ENCODE data around the gene HTR1D. TPM values are rescaled to one million over a fixed set of nuclear protein-coding genes. Genes with fewer than 3 reads are reported as not detected.

Gene HTR1D
- polyA plus RNA-seq, 3 donors = 0.02 TPM; not detected in 2

- peak overlapping the region; percentile 19 for H3K27ac ChIP-seq (ENCODE audit: low read depth, low read length)
- WGBS, 3 donors = 0 to 1% (median 1%) methylated on average over 30 to 47 of the region's 49 CpGs
Observed at GRCh38 chr1:23168079-23168444, 49.2 kb downstream of the HTR1D start.

DNA sequence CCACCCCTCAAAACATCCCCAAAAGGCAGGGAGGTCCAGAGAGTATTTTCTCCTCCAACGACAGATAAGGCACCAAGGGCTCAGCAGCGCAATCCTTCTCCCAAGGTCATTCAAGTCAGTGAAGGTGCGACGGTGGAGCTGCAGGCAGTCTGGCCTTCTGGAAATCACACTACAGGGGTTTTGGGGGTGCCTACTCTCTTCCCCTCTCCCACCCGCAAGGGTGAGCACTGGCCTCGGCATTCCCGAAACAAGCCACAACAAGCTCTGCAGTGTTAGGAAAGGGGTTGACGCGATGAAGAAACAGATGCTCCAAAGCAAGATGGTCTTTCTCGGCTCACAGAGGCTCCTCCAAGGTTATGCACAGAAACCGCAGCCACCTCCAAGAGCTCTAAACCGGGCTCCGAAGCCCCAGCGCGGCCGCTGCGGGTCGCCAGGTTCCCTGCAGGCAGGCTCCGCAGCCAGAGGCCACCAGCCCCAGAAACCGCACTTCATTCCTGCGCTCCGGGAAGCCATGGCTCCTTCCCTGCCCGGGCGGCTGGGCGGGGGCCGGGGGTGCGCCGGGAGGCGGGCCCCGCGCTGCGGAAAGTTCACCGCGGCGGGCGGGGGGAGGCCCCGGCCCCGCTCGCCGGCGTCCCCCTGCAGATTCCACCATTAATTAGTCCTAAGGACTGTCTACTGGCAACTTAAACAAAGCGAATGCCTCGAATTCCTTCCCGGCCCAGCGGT, 49.8 kb downstream of the HTR1D start:
- 0 to 1% (median 1%) methylated on average over 45 of the region's 45 CpGs for WGBS, 3 donors
- peak overlapping the region; percentile 19 for H3K27ac ChIP-seq (ENCODE audit: low read depth, low read length)

- H3K27ac ChIP-seq (ENCODE audit: low read depth, low read length) = no peak overlapping the region
Observed at GRCh38 chr1:23166854-23167253, 50.4 kb downstream of the HTR1D start.

DNA sequence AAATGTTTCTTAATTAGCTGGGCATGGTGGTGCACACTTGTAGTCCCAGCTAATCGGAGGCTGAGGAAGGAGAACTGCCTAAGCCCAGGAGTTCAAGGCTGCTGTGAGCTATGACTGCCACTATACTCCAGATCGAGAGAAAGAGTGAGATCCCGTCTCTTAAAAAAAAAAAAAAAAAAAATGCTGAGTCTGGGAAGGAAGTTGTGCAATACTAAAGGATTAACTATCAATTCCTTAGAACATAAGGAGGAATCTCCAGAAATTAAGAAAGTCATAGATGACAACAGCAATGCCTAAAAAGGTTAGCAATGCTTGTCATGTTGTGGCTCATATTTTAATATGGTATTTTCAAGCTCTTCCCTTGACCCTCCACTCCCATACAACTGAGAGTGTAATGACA, 53.9 kb downstream of the HTR1D start:
- 47 to 72% (median 57%) methylated on average over 3 of the region's 3 CpGs for WGBS, 3 donors
- H3K27ac ChIP-seq (ENCODE audit: low read depth, low read length) = no peak overlapping the region

- H3K27ac ChIP-seq (ENCODE audit: low read depth, low read length) = no peak overlapping the region
- WGBS, 3 donors = 83 to 87% (median 83%) methylated on average over 5 of the region's 5 CpGs
Observed at GRCh38 chr1:23159963-23160877, 57.1 kb downstream of the HTR1D start.

- WGBS, 3 donors = 95 to 97% (median 96%) methylated on average over 4 of the region's 4 CpGs
- no peak overlapping the region for H3K27ac ChIP-seq (ENCODE audit: low read depth, low read length)
Observed at GRCh38 chr1:23156940-23157339, 60.4 kb downstream of the HTR1D start.

DNA sequence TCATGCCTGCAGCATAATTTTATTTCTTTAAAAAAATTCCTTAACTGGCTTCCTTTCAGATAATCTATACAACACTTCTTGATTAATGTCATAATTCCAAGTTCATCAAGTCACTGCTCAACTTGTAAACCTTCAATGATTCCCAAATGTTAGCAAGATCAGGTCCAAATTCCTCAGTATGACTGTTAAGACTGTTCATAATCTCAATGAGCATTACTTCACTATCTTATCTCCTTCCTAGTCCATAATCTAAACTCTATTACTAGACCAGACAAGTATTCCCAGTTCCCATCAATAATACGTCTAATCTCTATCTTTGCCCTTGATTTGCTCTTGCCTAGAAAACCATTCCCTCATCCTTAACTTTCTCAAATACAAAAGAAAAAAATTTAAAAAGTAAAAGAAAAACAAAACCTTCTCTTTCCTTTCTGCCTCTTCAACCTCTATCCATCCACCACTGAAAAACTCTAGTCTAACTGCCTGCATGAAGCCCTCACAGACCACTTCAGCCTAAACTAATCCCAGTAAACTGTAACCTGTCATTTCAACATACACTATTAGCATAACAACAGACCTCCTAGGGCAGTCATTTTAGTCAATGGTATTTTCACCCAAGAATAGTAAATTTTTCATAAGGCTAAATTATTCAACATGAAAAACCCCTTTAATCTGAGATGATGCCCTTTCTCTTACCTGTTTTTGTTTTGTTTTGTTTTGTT, 64.2 kb downstream of the HTR1D start:
- WGBS, 3 donors = 34 to 76% (median 74%) methylated on average over 1 of the region's 1 CpG
- no peak overlapping the region for H3K27ac ChIP-seq (ENCODE audit: low read depth, low read length)

DNA sequence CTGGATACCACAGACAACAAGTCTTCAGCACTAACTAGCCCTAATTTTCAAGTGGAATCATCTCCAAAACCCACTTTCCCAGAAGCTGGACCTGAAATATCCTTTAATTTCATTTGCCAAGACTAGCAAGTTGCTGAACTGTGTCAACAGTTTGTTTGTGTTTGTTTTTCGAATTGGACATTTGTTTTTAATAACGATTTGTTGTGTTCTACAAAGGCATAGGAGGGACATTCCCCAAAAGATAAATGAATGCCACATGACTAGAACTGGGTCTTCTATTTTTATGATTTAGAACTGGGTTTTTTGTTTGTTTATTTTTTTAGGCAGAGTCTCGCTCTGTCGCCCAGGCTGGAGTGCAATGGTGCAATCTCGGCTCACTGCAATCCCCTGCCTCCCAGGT, 66.6 kb downstream of the HTR1D start:
- WGBS, 3 donors = 81 to 88% (median 85%) methylated on average over 5 of the region's 5 CpGs
- H3K27ac ChIP-seq (ENCODE audit: low read depth, low read length) = no peak overlapping the region

DNA sequence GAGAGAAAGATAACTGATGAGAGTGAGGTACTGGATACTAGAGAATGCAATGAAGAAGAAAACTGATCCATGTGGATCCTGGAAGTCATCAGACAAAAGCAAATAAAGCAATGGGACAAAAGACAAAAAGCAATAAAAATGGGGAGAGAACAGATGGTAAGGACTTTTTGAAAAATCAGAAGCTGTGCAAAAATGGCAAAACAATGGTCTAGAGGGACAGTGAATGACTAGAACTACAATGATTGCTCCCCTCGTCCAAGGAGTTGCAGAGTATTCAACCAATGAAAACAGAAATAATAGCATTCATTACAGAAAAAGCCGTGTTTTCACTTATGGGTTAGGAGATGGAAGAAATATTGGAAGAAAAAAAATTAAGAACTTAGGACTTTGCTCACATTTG, 67.2 kb downstream of the HTR1D start:
- H3K27ac ChIP-seq (ENCODE audit: low read depth, low read length) = no peak overlapping the region
- WGBS, 3 donors = 65 to 90% (median 82%) methylated on average over 2 of the region's 2 CpGs

DNA sequence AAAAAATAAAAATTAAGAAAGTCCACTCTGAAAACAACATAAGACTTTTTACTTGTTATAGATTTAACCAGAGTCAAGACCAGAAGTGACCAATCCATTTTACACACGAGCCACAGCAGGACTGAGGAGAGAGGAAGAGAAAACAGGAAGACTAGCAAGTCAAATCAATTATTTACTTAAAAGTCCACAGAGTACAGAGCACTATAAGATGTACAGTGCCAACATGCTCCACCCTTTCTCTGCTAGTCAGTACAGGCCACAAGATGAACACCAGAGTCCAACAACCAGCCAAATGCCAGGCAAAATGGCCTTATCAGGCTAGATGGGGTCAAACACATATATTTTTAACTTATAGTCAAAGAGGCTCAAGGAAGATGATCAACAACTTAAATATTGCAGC, 68.2 kb downstream of the HTR1D start:
- whole genome bisulfite sequencing, 3 donors = 15 to 40% (median 33%) methylated on average over 1 of the region's 1 CpG
- H3K27ac ChIP-seq (ENCODE audit: low read depth, low read length) = no peak overlapping the region

- 69 to 79% (median 70%) methylated on average over 4 of the region's 4 CpGs for WGBS, 3 donors
- no peak overlapping the region for H3K27ac ChIP-seq (ENCODE audit: low read depth, low read length)
Observed at GRCh38 chr1:23148084-23148483, 69.2 kb downstream of the HTR1D start.

Other genes with a start within 250 kb of the HTR1D start
- gene LACTBL1, start 244.6 kb downstream of the HTR1D start, polyA plus RNA-seq = not detected
- not detected for gene TEX46, start 201.7 kb downstream of the HTR1D start, polyA plus RNA-seq
- gene KDM1A, start 198.0 kb downstream of the HTR1D start, polyA plus RNA-seq = 10 to 100 TPM; 20.1 to 24.9 (median 21.0) TPM
- gene LUZP1, start 48.6 kb downstream of the HTR1D start, polyA plus RNA-seq = 10 to 100 TPM in 1 of 3 donors, 1 to 10 TPM in 2; 3.0 to 15.5 (median 7.0) TPM
- gene HNRNPR, start 126.8 kb upstream of the HTR1D start, polyA plus RNA-seq = 100 to 1,000 TPM in 1 of 3 donors, 10 to 100 TPM in 2; 26.2 to 101 (median 63.8) TPM
- 10 to 100 TPM in 1 of 3 donors, 1 to 10 TPM in 2; 5.6 to 14.4 (median 7.4) TPM for gene ZNF436, start 152.3 kb upstream of the HTR1D start, polyA plus RNA-seq
- gene TCEA3, start 207.2 kb upstream of the HTR1D start, polyA plus RNA-seq = 10 to 100 TPM; 10.9 to 77.7 (median 19.1) TPM

Data from adipose tissue (tissue), 3 donors.